ENCODE measurements around the gene LRRTM4. TPM values are rescaled to one million over a fixed set of nuclear protein-coding genes. Genes with fewer than 3 reads are reported as not detected.

Gene LRRTM4
- polyA plus RNA-seq, 1 of the 3 experiments (the other 2 are of a cell fraction): 0.10 TPM

GRCh38 chr2:77398970-77399600 is 123.1 kb downstream of the LRRTM4 start:
- no peak overlapping the region for H3K9ac ChIP-seq
- H3K4me3 ChIP-seq (ENCODE audit: low read depth in 2 of 2, low read length in 1 of 2): no peak overlapping the region
- TF ChIP-seq SMC3 (IDR thresholded peaks at IDR 0.05; ENCODE audit: low read depth, low read length) (no peak), MEF2A (IDR thresholded peaks at IDR 0.05; ENCODE audit: borderline replicate concordance, low read depth) (no peak), RAD21 (IDR thresholded peaks at IDR 0.05; ENCODE audit: low read length) (no peak)
- DNase-seq: no peak
- WGBS (ENCODE audit: low lambda C conversion rate): 41% methylated on average over 4 of the region's 4 CpGs
- H3K79me2 ChIP-seq (ENCODE audit: insufficient read depth): no peaks in the 10 kb centered on the region
- ChIA-PET POLR2A (no interaction called here), CTCF (no interaction called here)
- H3K4me2 ChIP-seq: no peak overlapping the region
- no peaks in the 10 kb centered on the region; a peak in 1 of 4 replicates for H3K4me1 ChIP-seq (ENCODE audit: control insufficient read depth in 1 of 2, insufficient read depth in 2 of 2, low read depth in 1 of 2, low read length in 1 of 2)
- H4K20me1 ChIP-seq (ENCODE audit: insufficient read depth): no peaks in the 10 kb centered on the region
- H3K27ac ChIP-seq (ENCODE audit: low read depth in 2 of 2, low read length in 1 of 2): no peak overlapping the region
- no peaks in the 10 kb centered on the region for H3K36me3 ChIP-seq (replicated peaks in 1 of 2; ENCODE audit: control insufficient read depth in 1 of 2, insufficient read depth in 2 of 2, low read length in 1 of 2)
- H3K27me3 ChIP-seq (ENCODE audit: insufficient read depth): no peaks in the 10 kb centered on the region
- no peak overlapping the region for H2AFZ ChIP-seq (ENCODE audit: low read depth)
- H3K9me2 ChIP-seq: no peaks in the 10 kb centered on the region
- H3F3A ChIP-seq (replicated peaks; ENCODE audit: insufficient read depth): no peaks in the 10 kb centered on the region
- H3K9me3 ChIP-seq: no peaks in the 10 kb centered on the region

GRCh38 chr2:77397763-77398162 is 124.4 kb downstream of the LRRTM4 start:
- H3K27ac ChIP-seq (ENCODE audit: low read depth in 2 of 2, low read length in 1 of 2): no peak overlapping the region
- H3K79me2 ChIP-seq (ENCODE audit: insufficient read depth): no peaks in the 10 kb centered on the region
- H3K27me3 ChIP-seq (ENCODE audit: insufficient read depth): no peaks in the 10 kb centered on the region
- H3K4me2 ChIP-seq: no peak overlapping the region
- H2AFZ ChIP-seq (ENCODE audit: low read depth): no peak overlapping the region
- H3K4me3 ChIP-seq (ENCODE audit: low read depth in 2 of 2, low read length in 1 of 2): no peak overlapping the region
- H3K36me3 ChIP-seq (replicated peaks in 1 of 2; ENCODE audit: control insufficient read depth in 1 of 2, insufficient read depth in 2 of 2, low read length in 1 of 2): no peaks in the 10 kb centered on the region
- H3K9me2 ChIP-seq: no peaks in the 10 kb centered on the region
- no peak overlapping the region for H3K9ac ChIP-seq
- no peaks in the 10 kb centered on the region; a peak in 1 of 4 replicates for H3K4me1 ChIP-seq (ENCODE audit: control insufficient read depth in 1 of 2, insufficient read depth in 2 of 2, low read depth in 1 of 2, low read length in 1 of 2)
- CTCF ChIA-PET: interaction anchor here (0.6 kb wide), 1 partner anchor 1669 kb away, joined by 3 read pairs; no protein-coding TSS in a partner anchor
- H4K20me1 ChIP-seq (ENCODE audit: insufficient read depth): no peaks in the 10 kb centered on the region
- no peak for DNase-seq
- H3K9me3 ChIP-seq: no peaks in the 10 kb centered on the region
- no peak for TF ChIP-seq MXI1 (IDR thresholded peaks at IDR 0.05; ENCODE audit: low read depth, low read length)
- WGBS (ENCODE audit: low lambda C conversion rate): 34% methylated on average over 2 of the region's 2 CpGs
- POLR2A ChIA-PET: no interaction called here
- H3F3A ChIP-seq (replicated peaks; ENCODE audit: insufficient read depth): no peaks in the 10 kb centered on the region

GRCh38 chr2:77395011-77395410 is 127.2 kb downstream of the LRRTM4 start:
- Histone ChIP-seq H3K4me1 (ENCODE audit: control insufficient read depth in 1 of 2, insufficient read depth in 2 of 2, low read depth in 1 of 2, low read length in 1 of 2) (peaks cover 0 to 3% of the 10 kb centered on the region in 2 experiments; a peak in 2 of 4 replicates), H3K4me2 (no peak overlapping the region), H4K20me1 (ENCODE audit: insufficient read depth) (no peaks in the 10 kb centered on the region), H3K79me2 (ENCODE audit: insufficient read depth) (no peaks in the 10 kb centered on the region), H3K9ac (no peak overlapping the region), H3K4me3 (ENCODE audit: low read depth in 2 of 2, low read length in 1 of 2) (no peak overlapping the region), H3K27me3 (ENCODE audit: insufficient read depth) (no peaks in the 10 kb centered on the region), H3F3A (replicated peaks; ENCODE audit: insufficient read depth) (no peaks in the 10 kb centered on the region), H2AFZ (ENCODE audit: low read depth) (no peak overlapping the region), H3K27ac (ENCODE audit: low read depth in 2 of 2, low read length in 1 of 2) (no peak overlapping the region), H3K9me3 (no peaks in the 10 kb centered on the region), H3K9me2 (no peaks in the 10 kb centered on the region), H3K36me3 (replicated peaks in 1 of 2; ENCODE audit: control insufficient read depth in 1 of 2, insufficient read depth in 2 of 2, low read length in 1 of 2) (no peaks in the 10 kb centered on the region)
- ChIA-PET POLR2A (no interaction called here), CTCF (no interaction called here)
- no peak for TF ChIP-seq YY1 (IDR thresholded peaks at IDR 0.05; ENCODE audit: low read depth)
- TF ChIP-seq CHD2 (IDR thresholded peaks at IDR 0.05; ENCODE audit: low read length, partially characterized antibody): no peak
- no peak for TF ChIP-seq TCF12 (IDR thresholded peaks at IDR 0.05)
- no peak for TF ChIP-seq EZH2phosphoT487 (IDR thresholded peaks at IDR 0.05; ENCODE audit: borderline replicate concordance, low read depth)
- no peak for TF ChIP-seq RFX5 (IDR thresholded peaks at IDR 0.05; ENCODE audit: low read length)
- TF ChIP-seq GATA2 (CRISPR knock-in tag; IDR thresholded peaks at IDR 0.05): no peak
- no peak for TF ChIP-seq SIN3A (IDR thresholded peaks at IDR 0.05; ENCODE audit: borderline replicate concordance, low read depth, low read length)
- TF ChIP-seq FOXM1 (IDR thresholded peaks at IDR 0.05; ENCODE audit: low read depth): no peak
- WGBS (ENCODE audit: low lambda C conversion rate): 5% methylated on average over 1 of the region's 1 CpG
- no peak for DNase-seq

Measured in SK-N-SH (cell line).